GM18907 (cell line): ENCODE measurements around the gene LRP5.
"Not testable (repeated sequence)": the region's sequence is repeated elsewhere in the genome, so short reads cannot be mapped to it uniquely, and the experiment has no call there.

Source experiments
- ATAC-seq: cut with Tn5 transposase; IDR thresholded peaks from one replicate; pipeline ENCODE4 v1.9.1; 2021; ENCODE audit warnings: mild to moderate bottlenecking, moderate library complexity; ENCODE audit not compliant: unreplicated experiment

The LRP5 gene

GRCh38 chr11:68460741-68461574, 148.6 kb downstream of the LRP5 start, which contains the start of gene PPP6R3:
PPP6R3 (plus strand) TSS chr11:68460752; CDS start chr11:68537665, 76,913 bp downstream.
- peak; percentile 33 for ATAC-seq

GRCh38 chr11:68461575-68461917, 149.2 kb downstream of the LRP5 start:
- ATAC-seq = no peak

- no peak for ATAC-seq
These were observed 151.3 kb downstream of the LRP5 start for GRCh38 chr11:68463714-68464113.

DNA sequence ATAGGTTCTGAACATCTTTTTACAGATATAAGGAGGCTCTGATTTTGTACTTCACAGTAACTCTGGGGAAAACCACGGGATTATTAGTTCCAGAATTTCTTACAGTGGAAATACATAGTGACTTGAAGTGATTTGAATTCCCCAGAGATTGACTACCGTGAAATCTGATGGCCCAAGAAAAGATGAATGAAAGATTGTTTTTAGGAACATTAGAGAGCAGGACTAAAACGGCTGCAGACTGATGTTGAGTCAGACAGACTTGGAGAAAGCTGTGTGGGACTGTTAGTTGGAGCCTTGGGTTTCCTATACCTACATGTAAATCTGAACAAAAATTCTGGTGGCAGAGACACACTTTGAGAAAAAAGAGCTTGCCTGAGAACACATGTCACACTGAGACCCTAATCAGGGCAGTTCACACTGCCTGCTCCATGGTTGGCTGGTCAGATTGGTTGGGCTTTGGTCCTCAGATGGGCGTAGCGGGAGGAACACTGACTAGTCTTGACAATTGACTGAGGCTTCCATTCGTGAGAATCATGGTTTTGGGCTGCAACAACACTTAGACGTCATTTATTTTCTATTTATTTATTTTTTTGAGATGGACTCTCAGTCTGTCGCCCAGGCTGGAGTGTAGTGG, 154.9 kb downstream of the LRP5 start:
- ATAC-seq = no peak

DNA sequence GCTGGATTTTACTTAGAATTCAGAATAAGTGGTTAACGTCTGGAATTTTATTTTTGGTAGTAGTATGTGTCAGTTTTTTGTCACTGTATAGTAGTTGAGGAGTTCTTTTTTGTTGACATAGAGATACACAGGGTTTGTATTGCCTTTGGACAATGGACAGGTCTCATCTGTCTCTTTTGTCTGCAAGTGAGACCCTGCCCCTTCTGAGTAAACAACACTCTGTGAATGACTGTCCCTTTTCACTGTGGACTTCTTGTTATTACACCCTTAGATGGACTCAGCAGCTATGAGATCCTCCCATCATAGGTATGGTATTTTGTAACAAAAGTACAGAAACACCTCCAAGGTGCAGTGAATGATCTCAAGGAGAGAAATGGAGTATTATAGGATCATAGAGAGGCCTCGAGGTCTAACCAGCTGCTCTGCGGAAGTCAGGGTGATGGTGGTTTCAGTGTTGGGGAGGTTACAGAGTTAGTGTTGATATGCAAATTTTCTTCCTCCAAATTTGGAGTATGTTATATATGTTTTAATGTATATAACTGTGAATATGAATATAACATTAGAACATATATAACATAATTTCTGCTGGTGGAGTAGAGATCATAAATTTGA, 155.9 kb downstream of the LRP5 start:
- no peak for ATAC-seq

DNA sequence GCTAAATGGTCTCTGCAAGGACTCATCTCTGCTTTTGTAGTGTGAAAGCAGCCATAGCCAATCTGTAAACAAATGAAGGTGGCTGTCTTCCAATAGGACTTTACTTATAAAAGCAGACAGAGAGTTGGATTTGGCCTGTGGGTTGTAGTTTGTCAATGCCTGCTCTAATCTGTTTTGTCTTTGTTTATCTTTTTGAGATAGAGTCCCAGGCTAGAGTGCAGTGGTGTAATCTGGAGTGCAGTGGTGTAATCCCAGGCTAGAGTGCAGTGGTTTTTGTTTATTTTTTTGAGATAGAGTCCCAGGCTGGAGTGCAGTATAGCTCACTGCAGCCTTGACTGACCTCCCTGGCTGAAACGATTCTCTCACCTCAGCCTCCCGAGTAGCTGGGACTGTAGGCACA, 156.7 kb downstream of the LRP5 start:
- ATAC-seq = no peak

DNA sequence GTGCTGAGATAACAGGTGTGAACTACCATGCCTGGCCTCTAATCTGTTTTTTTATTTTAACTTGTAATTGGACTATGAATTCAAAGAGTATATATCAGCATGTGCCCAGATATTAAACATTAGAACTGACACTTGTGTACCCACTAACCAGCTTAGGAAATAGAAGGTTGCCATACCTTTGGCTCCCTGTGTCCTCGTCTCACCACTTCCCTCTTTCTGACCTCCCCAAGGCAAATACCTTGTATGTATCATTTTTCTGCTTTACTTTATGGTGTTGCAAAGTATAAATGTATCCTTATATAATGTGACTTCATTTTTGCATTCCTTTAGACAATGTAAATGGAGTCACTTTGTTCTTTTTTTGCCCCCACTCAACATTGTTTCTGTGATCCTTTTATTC, 157.3 kb downstream of the LRP5 start:
- no peak for ATAC-seq

DNA sequence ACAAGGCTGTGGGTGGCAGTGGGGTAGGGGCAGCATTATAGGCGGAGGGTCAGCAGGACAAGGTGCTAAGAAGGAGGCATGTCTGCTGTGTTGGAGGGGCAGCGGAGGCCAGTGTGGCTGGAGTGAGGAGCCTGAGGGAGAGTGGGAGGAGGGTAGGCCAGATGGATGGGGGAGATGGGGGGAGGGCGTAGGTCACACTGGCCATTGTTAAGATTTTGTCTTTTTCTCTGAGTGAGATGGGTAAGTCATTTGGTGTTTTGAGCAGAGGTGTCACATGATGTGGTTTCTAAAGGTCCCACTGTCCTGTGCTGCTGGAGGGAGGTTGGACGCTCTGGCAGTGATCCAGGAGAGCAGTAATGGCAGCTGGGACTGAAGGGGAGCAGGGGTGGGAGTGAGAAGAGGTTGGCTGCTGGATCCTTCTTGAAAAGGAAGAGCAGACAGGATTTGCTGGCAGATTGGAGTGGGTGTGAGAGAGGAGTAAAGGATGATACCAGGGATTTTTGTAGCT, 158.0 kb downstream of the LRP5 start:
- no peak for ATAC-seq

DNA sequence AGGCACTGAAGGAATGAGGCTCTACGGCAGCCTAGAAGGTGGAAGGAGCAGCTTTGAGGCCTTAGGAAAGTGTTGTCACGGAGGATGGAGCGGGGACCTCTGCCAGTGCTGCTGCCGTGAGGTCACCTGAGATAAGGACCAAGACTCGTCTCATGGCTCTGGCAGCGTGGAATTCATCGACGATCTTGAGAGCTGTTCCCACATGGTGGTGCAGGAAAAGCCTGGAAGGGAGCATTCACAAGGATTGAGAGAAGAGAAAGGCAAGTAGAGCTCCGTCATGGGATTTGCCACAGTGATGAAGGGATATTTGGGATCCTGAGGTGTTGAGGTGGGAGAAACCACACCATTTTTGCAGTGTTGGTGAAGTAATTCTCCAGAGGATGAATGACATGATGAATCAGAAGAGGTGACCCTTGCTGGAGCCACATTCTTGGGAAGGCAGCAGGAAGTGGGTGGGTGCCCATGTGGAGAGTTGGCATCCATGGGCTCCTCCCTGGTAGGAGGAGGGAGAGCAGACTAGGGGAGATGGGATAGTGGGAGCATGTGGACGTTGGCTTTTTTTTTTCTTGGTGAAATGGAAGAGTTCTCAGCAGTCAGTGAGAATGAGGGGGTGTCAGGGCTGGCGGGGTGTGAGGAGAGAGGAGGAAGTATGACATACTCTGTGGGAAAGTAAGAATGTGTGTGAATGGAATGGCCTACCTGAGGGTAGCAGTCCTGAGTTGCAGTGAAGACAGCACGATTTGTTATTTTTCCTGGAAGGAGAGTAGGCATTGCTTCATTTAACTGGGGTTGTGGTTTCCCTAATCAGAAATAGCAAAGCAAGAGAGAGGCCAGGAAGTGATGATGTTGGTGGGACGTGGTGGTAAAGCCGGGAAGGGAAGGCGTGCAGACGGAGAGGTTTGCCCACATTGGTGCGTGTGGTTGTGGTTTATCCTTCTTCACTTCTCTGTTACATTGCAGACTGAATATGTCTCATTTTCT, 159.3 kb downstream of the LRP5 start:
- no peak for ATAC-seq

GRCh38 chr11:68472778-68473177, 160.4 kb downstream of the LRP5 start:
- ATAC-seq = no peak

- no peak for ATAC-seq
These were observed 161.3 kb downstream of the LRP5 start for GRCh38 chr11:68473693-68474092.

DNA sequence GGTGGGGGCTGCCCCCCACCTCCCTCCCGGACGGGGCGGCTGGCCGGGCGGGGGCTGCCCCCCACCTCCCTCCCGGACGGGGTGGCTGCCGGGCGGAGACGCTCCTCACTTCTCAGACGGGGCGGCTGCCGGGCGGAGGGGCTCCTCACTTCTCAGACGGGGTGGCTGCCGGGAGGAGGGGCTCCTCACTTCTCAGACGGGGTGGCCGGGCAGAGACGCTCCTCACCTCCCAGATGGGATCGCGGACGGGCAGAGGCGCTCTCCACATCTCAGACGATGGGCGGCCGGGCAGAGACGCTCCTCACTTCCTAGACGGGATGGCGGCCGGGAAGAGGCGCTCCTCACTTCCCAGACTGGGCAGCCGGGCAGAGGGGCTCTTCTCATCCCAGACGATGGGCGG, 163.2 kb downstream of the LRP5 start:
- ATAC-seq = not testable (repeated sequence)

DNA sequence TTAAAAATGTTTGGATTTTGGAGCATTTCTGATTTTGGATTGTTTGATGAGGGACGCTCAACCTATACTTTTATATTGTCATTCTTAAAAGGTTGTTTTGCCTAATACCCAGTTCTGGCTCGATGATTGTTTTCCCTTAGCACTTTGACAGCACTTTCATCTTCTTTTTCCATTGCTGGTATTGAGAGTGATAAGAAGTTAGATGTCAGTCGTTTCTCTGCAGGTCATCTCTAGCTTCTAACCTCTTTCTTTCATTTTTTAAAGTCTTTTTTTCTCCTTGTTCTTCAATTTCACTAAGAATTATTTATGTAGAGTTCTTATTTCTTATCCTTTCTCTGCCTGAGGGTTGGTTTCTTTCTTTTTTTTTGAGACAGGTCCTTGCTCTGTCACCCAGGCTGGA, 167.0 kb downstream of the LRP5 start:
- no peak for ATAC-seq

DNA sequence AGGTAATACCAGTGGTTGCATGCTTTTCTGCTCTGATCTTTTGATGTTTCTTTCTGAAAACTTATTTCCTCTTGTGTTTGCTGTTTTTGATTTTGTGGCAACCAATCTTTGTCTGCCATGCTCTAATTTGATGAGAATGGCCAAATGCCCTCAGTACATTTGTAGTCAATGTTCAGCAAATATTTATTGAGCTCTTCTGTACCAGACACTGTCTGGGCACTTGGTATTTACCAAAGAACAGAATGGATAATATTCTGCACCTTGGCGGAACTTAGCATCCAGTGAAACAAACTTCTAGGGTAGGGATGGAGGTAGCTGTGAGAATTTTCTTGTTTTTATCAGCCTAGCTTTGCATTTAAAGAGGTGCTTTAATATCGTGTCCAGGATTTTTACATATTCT, 167.8 kb downstream of the LRP5 start:
- ATAC-seq = no peak

- ATAC-seq = no peak
These were observed 168.6 kb downstream of the LRP5 start for GRCh38 chr11:68480852-68481510.

GRCh38 chr11:68481579-68482240, 169.3 kb downstream of the LRP5 start:
- no peak for ATAC-seq

GRCh38 chr11:68488623-68489022, 176.2 kb downstream of the LRP5 start:
- no peak for ATAC-seq

GRCh38 chr11:68495220-68495729, 182.9 kb downstream of the LRP5 start:
- no peak for ATAC-seq

- ATAC-seq = no peak
These were observed 183.5 kb downstream of the LRP5 start for GRCh38 chr11:68495872-68496271.
